ENCODE measurements around the gene MPDU1.

Gene MPDU1

DNA sequence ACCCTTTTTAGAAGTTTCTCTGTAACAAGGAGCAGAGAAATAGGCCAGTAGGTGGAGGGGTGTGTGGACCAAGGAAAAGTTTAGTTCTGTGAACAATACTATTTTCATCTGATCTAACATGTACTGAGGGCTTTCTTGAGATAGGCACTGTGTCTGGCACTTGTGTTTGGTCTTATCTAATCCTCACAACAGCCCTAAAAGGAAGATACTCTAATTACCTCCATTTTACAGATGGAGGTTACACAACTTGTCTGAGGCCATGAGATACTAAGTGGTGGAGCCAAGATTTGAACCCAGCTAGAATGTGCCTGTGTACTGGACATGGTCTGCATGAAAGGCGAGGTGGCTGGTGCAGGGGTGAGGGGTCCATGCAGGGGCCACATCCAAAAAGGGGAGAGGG is 30.3 kb upstream of the MPDU1 start:
- no peak overlapping the region for H3K4me3 ChIP-seq (ENCODE audit: low read depth, low read length)
- ChIA-PET CTCF (interaction anchor here (1.4 to 13.4 kb wide), 2 partner anchors 35 to 39 kb away, joined by 3 to 77 read pairs; no protein-coding TSS in a partner anchor), POLR2A (no interaction called here)
- TF ChIP-seq, protein P1, sequence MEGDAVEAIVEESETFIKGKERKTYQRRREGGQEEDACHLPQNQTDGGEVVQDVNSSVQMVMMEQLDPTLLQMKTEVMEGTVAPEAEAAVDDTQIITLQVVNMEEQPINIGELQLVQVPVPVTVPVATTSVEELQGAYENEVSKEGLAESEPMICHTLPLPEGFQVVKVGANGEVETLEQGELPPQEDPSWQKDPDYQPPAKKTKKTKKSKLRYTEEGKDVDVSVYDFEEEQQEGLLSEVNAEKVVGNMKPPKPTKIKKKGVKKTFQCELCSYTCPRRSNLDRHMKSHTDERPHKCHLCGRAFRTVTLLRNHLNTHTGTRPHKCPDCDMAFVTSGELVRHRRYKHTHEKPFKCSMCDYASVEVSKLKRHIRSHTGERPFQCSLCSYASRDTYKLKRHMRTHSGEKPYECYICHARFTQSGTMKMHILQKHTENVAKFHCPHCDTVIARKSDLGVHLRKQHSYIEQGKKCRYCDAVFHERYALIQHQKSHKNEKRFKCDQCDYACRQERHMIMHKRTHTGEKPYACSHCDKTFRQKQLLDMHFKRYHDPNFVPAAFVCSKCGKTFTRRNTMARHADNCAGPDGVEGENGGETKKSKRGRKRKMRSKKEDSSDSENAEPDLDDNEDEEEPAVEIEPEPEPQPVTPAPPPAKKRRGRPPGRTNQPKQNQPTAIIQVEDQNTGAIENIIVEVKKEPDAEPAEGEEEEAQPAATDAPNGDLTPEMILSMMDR (IDR thresholded peaks at IDR 0.05; ENCODE audit: insufficient read depth, low read length, missing control alignments), result no peak
- no peak for DNase-seq (ENCODE audit: low read depth, low spot score)

DNA sequence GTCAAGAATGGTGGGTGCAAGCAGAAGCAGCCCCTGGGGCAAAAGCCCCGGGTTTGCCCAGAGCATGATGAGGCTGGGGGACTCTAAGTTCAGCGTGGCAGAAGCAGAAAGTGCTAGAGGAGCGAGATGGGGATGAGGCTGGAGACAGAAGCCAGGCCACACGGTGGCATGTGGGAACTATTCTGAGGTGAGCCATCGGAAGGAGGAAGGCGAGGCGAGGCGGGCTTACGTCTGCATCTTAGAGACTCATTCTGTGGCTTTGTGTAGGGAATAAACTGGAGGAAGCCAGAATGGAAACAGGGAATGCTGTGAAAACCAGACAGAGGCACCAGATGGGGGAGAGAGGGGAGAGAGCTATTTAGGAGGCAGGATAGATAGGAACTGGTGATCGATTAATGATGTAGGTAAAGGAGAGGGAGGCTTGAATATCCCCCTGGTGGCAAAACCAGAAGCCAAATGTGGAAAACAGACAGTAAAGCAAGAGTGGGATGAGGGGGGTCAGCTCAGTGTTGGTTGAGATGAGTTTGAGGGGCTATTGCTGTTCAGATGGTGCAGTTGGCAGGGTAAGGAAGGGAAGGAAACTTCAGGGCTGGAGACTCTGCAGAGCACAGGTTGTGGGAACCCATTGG is 28.2 kb upstream of the MPDU1 start:
- no peak overlapping the region for H3K4me3 ChIP-seq (ENCODE audit: low read depth, low read length)
- TF ChIP-seq, protein P1 (IDR thresholded peaks at IDR 0.05; ENCODE audit: insufficient read depth, low read length, missing control alignments), result no peak
- ChIA-PET CTCF (interaction anchor here (1.2 to 4.4 kb wide), 3 partner anchors 21 to 47 kb away, joined by 3 to 32 read pairs (median 3); no protein-coding TSS in a partner anchor), POLR2A (interaction anchor here (0.6 kb wide), 1 partner anchor 69 kb away, joined by 3 read pairs; no protein-coding TSS in a partner anchor)
- DNase-seq (ENCODE audit: low read depth, low spot score), result no peak

DNA sequence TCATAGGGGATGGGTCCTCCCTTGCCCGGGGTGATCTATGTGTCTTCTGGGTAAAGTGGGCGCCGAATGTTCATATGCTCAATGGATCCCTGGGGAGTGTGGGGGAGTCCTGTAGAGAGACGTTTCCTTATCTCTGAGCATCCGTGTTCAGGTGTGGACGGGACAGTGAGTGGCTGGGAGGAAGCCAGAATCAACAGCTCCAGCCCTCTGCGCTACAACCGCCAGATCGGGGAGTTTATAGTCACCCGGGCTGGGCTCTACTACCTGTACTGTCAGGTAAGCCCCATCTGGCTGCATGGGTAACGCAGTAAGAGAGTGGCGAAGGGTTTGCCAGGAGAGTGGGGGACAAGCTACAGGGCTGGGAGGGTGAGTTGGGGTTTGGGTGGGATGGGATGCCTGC is 27.0 kb upstream of the MPDU1 start:
- no peak overlapping the region for H3K4me3 ChIP-seq (ENCODE audit: low read depth, low read length)
- DNase-seq (ENCODE audit: low read depth, low spot score), result no peak
- ChIA-PET CTCF (interaction anchor here (1.0 to 4.4 kb wide), 3 partner anchors 42 to 510 kb away, joined by 3 to 32 read pairs (median 3); no protein-coding TSS in a partner anchor), POLR2A (no interaction called here)
- TF ChIP-seq, protein P1 (IDR thresholded peaks at IDR 0.05; ENCODE audit: insufficient read depth, low read length, missing control alignments), result no peak

DNA sequence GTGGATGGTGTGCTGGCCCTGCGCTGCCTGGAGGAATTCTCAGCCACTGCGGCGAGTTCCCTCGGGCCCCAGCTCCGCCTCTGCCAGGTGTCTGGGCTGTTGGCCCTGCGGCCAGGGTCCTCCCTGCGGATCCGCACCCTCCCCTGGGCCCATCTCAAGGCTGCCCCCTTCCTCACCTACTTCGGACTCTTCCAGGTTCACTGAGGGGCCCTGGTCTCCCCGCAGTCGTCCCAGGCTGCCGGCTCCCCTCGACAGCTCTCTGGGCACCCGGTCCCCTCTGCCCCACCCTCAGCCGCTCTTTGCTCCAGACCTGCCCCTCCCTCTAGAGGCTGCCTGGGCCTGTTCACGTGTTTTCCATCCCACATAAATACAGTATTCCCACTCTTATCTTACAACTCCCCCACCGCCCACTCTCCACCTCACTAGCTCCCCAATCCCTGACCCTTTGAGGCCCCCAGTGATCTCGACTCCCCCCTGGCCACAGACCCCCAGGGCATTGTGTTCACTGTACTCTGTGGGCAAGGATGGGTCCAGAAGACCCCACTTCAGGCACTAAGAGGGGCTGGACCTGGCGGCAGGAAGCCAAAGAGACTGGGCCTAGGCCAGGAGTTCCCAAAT is 26.4 kb upstream of the MPDU1 start:
- TF ChIP-seq, protein P1 (IDR thresholded peaks at IDR 0.05; ENCODE audit: insufficient read depth, low read length, missing control alignments), result no peak
- CTCF ChIA-PET, result interaction anchor here (0.7 to 4.4 kb wide), 9 partner anchors 9 to 511 kb away, joined by 3 to 32 read pairs (median 3); partner anchors contain the start of gene TP53
- POLR2A ChIA-PET, result interaction anchor here (0.6 kb wide), 1 partner anchor 164 kb away, joined by 3 read pairs; no protein-coding TSS in a partner anchor

GRCh38 chr17:7557775-7558543 is 25.7 kb upstream of the MPDU1 start:
- TF ChIP-seq, protein P1 (IDR thresholded peaks at IDR 0.05; ENCODE audit: insufficient read depth, low read length, missing control alignments), result no peak
- no peak for DNase-seq (ENCODE audit: low read depth, low spot score)
- CTCF ChIA-PET, result interaction anchor here (0.7 to 4.4 kb wide), 13 partner anchors 9 to 512 kb away, joined by 3 to 32 read pairs (median 3); partner anchors contain the start of genes TNFSF12, TP53 and WRAP53
- no peak overlapping the region for H3K4me3 ChIP-seq (ENCODE audit: low read depth, low read length)
- POLR2A ChIA-PET, result interaction anchor here (0.6 kb wide), 2 partner anchors 164 to 234 kb away, joined by 3 read pairs; no protein-coding TSS in a partner anchor

More for the DNA sequence above, 26.4 kb upstream of the MPDU1 start:
- no peak overlapping the region for H3K4me3 ChIP-seq (ENCODE audit: low read depth, low read length)
- DNase-seq (ENCODE audit: low read depth, low spot score), result no peak
